OCI-LY1 (cell line): ENCODE results near the gene TCEAL9.

Source experiments
- CTCF ChIP-seq: fragments of 200-600 bp; sonication (generic), shearing (Covaris generic); IDR thresholded peaks from 2 replicates; pipeline ENCODE4 v1.5.1; 2017; ENCODE audit warnings: mild to moderate bottlenecking, antibody characterized with exemption, low read length, moderate library complexity, mixed read lengths
- EZH2 ChIP-seq: fragments of 200-600 bp; sonication (generic), shearing (Covaris generic); IDR thresholded peaks from 2 replicates; pipeline ENCODE4 v1.8.0; 2017; ENCODE audit warnings: borderline replicate concordance, mixed run types, mild to moderate bottlenecking, antibody characterized with exemption, low read length, moderate library complexity, mixed read lengths

DNA sequence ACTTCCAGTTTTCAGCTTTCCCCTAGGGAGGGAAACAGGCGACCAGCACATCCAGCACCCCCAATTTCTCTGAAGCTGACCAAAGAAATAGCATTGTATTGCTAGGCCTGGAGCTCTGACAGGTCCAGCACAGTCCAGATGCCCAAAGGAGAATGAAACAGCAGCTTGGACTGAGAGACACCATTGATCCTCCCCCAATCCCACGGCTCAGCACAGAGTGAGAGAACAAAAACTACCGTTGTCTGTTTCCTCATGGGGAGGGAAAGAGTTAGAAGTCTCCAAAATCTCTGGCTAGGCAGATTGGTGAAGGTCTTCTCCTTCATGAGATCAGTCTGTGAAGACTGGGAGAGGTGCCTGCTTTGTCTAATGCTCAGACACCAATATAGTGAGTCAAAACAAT, 17.6 kb upstream of the TCEAL9 start:
- TF ChIP-seq CTCF (no peak), EZH2 (no peak)
